Measurements from ENCODE around the gene CEP72. TPM values are rescaled to one million over a fixed set of nuclear protein-coding genes. Genes with fewer than 3 reads are reported as not detected.
A peak's percentile ranks its signal among the peaks of the same experiment; 100 is the strongest.

Gene CEP72
- total and polyA plus RNA-seq, 10 of the 15 experiments (the other 5 are each of a cell fraction or from before 2014, with no cell fraction given) = 0.35 to 13.5 (median 8.3) TPM

- TF ChIP-seq E4F1 (IDR thresholded peaks at IDR 0.05; ENCODE audit: borderline replicate concordance, partially characterized antibody) (no peak), BMI1 (IDR thresholded peaks at IDR 0.05; ENCODE audit: borderline replicate concordance) (no peak), ZNF384 (IDR thresholded peaks at IDR 0.05; ENCODE audit: borderline replicate concordance, low read depth, low read length) (no peak), POLR2A (IDR thresholded peaks at IDR 0.05; ENCODE audit: low read depth, low read length) (peak; percentile 89), IRF3 (IDR thresholded peaks at IDR 0.05) (no peak), NR2C1 (IDR thresholded peaks at IDR 0.05) (no peak), HSF1 (IDR thresholded peaks at IDR 0.05; ENCODE audit: low read depth, low read length) (no peak), RB1 (IDR thresholded peaks at IDR 0.05; ENCODE audit: borderline replicate concordance) (no peak), MTA2 (IDR thresholded peaks at IDR 0.05; ENCODE audit: low read depth) (peak; percentile 25; the same call in 1 of the 2 replicates), MEF2A (IDR thresholded peaks at IDR 0.05; ENCODE audit: insufficient read depth, low read depth, low read length) (no peak), NKRF (conservative IDR thresholded peaks at IDR 0.05) (0 out of 2 replicates have a peak, but pooled peaks have one; percentile 42), MTA3 (IDR thresholded peaks at IDR 0.05; ENCODE audit: borderline replicate concordance, low read length) (no peak), RELB (IDR thresholded peaks at IDR 0.05; ENCODE audit: low read depth) (no peak), SUZ12 (IDR thresholded peaks at IDR 0.05; ENCODE audit: unreplicated experiment) (no peak), CBX3 (IDR thresholded peaks at IDR 0.05; ENCODE audit: borderline replicate concordance, low read depth) (no peak), BRCA1 (IDR thresholded peaks at IDR 0.05; ENCODE audit: low read depth, low read length) (no peak), POLR2AphosphoS5 (IDR thresholded peaks at IDR 0.05; ENCODE audit: low read length) (no peak)
Observed at GRCh38 chr5:611731-612486, at the start of gene CEP72 (continued).

All from GM12878 (cell line).